Stimulated activated CD8-positive, alpha-beta memory T cell treated with anti-CD3 and anti-CD28 coated beads, Interleukin-12 subunit alpha, Interleukin-12 subunit beta, amount 100 ng/mL, for 4 hours (primary cell): ENCODE data around the gene ELAC2.
"Not testable (repeated sequence)": the region's sequence is repeated elsewhere in the genome, so short reads cannot be mapped to it uniquely, and the experiment has no call there.

Experiments used
- DNase-seq: peaks from one replicate; pipeline ENCODE4 v3.0.0-alpha.2; 2020; ENCODE audit warnings: low read depth

The ELAC2 gene

GRCh38 chr17:12990041-12990808 is 27.6 kb downstream of the ELAC2 start:
- no peak for DNase-seq

GRCh38 chr17:12987120-12987519 is 30.7 kb downstream of the ELAC2 start:
- DNase-seq: no peak

- no peak for DNase-seq
Measured at GRCh38 chr17:12985431-12986293, 32.2 kb downstream of the ELAC2 start.

DNA sequence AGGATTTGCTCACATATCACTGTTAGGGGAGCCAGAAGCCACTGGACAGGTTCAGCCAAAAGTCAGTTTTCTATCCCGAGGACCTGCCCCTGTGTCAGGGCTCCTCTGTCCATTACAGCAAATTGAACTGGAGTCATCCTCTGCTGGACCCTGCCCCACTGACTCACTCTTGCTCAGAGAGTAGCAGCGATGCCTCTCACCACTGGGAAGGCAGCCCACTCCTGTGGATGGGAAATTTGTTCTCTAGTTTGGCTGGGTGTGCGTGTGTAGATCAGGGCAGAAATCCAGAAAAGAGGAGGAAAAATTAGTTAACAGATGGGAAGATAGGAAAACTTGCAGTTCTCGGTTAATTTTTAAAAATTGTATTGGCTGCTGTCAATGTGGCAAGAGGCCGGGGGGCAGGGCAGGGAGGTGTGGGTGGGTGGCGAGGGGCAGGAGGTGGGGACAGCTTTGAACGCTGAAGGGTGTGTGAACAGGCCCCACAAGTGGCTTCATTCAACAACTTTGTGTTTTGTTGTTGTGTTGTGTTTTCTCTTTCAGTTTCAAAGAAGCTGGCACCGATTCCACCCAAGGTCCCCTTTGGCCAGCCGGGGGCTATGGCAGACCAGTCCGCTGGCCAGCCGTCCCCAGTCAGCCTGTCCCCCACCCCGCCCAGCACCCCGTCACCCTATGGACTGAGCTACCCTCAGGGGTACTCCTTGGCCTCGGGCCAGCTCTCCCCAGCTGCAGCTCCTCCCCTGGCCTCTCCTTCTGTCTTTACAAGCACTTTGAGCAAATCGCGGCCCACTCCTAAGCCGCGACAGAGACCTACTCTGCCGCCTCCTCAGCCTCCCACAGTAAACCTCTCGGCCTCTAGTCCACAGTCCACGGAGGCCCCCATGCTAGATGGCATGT is 33.6 kb downstream of the ELAC2 start:
- DNase-seq: no peak

DNA sequence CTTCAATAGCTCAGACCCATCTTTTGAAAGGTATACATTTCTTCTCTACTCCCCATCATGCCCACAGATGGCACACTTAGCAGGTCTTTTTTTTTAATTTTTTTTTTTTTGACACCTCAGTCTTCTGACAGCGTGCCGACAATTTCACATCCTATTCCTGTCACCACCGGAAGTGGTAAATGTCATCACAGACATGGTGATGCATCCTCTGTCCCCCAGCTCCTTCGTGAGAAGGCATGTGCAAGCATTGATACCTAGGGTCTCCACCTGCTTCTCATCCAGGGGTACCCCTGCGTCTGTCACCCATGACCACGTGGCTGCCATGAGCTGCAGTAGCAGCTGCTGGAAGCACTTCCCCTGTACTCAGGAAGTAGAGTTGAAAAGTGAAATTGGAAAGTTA is 35.6 kb downstream of the ELAC2 start:
- peak; percentile 4 for DNase-seq

DNA sequence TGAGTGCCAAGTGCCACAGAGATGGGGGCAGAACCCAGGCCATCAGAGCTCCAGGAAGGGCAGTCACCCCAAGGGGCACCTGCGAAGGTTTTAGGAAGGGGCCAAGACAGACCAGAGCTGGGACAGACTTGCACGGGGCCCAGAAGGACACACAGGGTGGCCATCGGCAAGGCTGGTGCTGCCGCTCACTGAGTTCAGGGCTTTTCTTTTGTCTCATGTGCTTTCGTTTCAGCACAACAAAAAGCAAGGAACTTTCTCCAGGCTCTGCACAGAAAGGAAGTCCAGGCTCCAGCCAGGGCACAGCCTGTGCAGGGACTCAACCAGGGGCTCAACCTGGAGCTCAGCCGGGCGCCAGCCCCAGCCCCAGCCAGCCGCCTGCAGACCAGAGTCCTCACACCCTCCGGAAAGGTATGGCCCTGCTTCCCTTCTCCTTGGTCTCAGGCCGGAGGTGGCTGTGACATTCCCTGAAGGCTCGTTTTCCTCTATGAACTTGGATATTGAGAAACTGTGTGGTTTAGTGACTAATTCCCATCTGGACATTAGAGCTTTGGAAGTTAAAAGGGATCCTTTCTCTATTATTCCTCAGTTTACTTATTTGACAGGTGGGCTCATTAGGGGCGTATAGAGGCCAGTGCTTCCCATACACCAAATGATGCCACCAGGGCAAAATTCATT is 37.9 kb downstream of the ELAC2 start:
- DNase-seq: no peak

GRCh38 chr17:12979246-12979645 is 38.6 kb downstream of the ELAC2 start:
- no peak for DNase-seq

GRCh38 chr17:12978787-12979186 is 39.0 kb downstream of the ELAC2 start:
- DNase-seq: not testable (repeated sequence)

DNA sequence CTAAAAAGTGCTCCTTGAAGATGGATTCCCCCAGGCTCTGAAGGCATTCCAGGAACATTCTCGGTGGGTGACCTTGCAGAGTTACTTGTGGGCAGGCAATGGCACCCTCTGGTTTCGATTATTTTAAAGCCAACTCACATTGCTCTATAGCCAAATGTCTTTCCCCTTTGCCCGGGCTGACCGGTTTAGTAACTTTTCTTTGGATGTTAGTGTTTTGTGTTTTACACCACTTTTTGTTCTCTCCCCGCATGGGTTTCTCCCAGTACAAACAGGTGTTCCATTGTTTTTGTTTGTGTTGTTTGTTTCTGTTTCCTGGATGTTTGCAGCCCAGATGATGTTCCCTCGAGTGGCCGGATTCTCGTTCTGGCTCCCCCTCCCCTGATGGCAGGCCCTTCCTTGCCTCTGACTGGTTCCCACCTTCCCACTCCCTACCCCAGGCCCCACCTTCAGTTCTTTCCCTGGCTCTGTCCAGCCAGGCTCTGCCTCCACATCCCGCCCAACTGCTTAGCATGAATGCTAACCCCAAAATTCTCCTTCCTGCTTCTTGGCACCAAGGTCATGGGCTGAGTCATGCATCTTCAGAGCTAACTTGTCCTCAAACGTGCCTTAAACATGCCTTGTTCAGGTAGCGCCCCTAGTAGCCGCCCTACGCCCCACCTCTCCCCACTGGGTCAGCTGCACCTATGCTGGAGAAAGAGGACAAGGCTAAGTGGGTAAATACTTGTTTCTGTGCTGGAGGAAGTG is 40.6 kb downstream of the ELAC2 start:
- DNase-seq: no peak

- DNase-seq: no peak
Measured at GRCh38 chr17:12974005-12974531, 43.8 kb downstream of the ELAC2 start.

DNA sequence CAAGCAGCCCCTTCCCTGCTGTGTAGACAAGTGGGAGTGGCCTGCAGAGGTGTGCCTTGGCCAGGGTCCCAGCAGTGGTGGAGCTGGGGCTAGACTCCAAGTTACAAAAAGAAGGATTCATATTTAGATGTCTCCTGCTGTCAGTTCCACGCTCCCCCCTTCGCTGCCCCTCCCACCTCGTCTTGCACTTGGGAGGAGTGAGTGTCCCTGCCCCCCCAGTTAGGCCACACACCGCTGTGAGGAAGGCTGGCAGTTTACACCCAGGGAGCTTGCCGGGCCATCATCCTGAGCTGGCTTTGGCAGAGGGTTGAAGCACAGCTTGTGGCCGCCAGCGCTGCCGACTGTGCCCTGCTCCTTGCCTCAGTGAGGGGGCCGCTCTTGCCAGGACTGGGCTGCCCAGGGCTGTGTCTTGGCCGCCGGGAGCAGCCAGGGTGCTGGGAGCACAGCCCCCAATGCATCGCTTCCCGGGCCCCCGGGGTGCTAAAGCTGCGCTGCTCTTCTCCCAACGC is 44.3 kb downstream of the ELAC2 start:
- no peak for DNase-seq

DNA sequence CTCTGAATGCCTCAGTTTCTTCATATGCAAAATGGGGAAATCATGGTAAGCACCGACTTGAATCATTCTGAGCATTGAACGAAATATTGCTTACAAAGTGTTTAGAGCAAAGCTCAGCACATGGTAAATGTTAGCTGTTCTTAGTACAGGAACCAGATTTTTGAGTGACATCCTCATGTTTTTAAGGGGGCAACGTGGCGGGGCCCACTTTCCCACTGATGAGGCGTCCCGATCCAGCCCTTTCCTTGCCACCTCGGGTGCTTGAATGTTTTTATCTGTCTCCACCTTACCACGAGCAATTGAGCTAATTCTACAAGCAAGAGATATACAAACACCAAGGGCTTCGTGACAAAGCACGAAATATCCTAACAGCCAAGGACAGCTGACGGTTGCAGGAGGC is 49.9 kb downstream of the ELAC2 start:
- no peak for DNase-seq

- DNase-seq: no peak
Measured at GRCh38 chr17:12966413-12966812, 51.4 kb downstream of the ELAC2 start.

DNA sequence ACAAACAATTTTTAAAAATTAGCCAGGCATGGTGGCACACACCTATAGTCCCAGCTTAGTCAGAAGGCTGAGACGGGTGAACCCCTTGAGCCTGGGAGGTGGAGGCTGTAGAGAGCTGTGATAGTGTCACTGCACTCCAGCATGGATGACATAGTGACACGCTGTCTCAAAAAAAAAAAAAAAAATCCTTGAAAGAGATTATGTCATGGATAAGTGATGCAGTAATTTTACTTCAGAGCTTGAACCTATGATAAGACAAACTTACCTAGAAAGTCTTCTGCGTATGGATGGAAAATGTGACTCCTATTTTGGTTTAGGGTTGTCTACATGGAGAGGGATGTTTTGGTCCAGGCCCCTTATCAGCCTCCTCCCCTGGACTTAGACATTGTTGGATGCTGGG is 51.8 kb downstream of the ELAC2 start:
- DNase-seq: no peak

DNA sequence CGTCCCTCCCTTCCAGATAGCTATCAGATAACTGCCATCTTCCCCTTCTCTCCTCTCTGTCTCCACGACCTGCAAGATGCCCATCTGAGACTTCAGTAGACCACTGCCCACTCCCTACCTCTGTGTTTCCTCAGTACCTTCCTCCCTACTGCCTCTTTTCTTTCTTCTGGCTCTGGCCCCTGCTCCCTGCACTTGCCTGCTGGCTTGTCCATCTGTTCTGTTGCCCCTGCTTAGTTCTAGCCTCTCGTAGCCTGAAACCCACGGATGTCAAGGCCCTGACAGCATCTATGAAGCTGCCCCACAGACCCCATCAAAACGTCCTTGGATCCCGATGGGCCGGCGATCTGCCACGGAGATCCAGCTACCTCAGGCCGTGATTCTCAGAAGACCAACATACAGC is 53.0 kb downstream of the ELAC2 start:
- DNase-seq: no peak

DNA sequence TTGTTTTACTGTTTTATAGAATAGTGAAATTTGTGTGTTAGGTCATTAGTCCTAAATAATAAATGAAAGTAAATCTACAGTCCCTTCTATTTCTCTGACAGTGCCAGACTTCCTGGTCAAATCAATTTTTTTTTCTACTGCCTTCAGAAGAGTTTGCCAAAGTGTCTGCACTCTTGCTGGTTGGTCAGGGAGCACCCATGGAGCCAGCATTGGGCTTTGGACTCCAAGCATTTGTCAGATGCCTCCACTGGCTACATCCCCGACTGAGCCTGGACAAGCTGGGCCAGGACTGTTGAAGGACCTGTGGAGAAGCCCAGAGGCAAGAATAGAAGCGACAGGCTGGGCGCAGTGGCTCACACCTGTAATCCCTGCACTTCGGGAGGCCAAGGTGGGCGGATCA is 53.7 kb downstream of the ELAC2 start:
- DNase-seq: no peak

DNA sequence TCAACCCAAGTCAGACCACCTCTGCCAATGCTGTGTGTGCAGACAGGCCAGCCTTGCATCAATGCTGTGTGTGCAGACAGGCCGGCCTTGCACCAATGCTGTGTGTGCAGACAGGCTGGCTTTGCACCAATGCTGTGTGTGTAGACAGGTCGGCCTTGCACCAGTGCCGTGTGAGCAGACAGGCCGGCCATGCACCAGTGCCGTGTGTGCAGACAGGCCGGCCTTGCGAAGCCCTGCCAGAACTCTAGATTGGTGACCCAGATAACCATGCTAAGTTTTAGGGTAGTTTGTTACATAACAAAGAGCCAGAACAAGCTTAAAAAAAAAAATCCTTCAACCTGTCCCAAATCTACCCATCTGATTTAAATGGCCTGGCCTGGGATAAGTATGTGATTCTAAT is 54.3 kb downstream of the ELAC2 start:
- DNase-seq: no peak

GRCh38 chr17:12961655-12962054 is 56.2 kb downstream of the ELAC2 start:
- no peak for DNase-seq

- DNase-seq: no peak
Measured at GRCh38 chr17:12959441-12959840, 58.4 kb downstream of the ELAC2 start.

DNA sequence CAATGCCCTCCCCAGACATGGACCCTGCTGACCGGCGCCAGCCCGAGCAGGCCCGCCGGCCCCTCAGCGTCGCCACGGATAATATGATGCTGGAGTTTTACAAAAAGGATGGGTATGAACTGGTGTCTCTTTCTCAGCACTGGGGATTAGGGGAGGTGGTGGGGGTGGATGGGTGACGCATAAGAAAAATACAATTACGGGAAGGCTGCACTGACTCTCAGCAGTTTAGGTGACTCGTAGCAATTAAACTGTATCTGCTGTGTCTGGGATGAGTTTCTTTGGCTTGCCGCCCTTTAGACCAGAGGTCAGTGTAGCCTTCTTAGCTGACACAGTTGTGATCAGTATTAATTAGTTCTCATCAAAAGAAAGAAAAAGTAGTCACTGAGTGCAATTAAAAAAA is 59.0 kb downstream of the ELAC2 start:
- no peak for DNase-seq

- DNase-seq: no peak
Measured at GRCh38 chr17:12955521-12955920, 62.3 kb downstream of the ELAC2 start.
